ENCODE results near the gene ANO3.

DNA sequence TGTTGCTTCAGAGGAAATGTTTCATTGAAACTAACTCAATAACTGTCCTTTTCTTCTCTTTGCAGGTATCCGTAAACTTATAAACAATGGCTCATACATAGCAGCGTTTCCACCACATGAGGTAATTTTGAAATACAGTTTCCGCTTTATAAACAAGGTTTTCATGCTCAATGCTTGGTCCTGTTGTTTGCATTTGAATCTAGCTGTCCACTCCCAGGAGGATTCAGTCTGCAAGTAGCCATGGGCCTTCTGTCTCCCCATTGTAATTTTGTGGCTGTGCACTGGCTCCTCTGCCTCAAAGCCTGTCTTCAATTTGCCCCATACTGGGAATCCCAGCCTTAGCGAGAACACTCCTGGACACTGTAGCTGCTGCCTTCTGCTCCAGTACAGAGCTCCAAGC lies 205.4 kb downstream of the ANO3 start:
- TF ChIP-seq, protein P1, sequence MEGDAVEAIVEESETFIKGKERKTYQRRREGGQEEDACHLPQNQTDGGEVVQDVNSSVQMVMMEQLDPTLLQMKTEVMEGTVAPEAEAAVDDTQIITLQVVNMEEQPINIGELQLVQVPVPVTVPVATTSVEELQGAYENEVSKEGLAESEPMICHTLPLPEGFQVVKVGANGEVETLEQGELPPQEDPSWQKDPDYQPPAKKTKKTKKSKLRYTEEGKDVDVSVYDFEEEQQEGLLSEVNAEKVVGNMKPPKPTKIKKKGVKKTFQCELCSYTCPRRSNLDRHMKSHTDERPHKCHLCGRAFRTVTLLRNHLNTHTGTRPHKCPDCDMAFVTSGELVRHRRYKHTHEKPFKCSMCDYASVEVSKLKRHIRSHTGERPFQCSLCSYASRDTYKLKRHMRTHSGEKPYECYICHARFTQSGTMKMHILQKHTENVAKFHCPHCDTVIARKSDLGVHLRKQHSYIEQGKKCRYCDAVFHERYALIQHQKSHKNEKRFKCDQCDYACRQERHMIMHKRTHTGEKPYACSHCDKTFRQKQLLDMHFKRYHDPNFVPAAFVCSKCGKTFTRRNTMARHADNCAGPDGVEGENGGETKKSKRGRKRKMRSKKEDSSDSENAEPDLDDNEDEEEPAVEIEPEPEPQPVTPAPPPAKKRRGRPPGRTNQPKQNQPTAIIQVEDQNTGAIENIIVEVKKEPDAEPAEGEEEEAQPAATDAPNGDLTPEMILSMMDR (conservative IDR thresholded peaks at IDR 0.05; ENCODE audit: low read depth in 2 of 2): no peak
- TF ChIP-seq ZNF331 (CRISPR knock-in tag; IDR thresholded peaks at IDR 0.05; ENCODE audit: low read depth) (no peak), EZH2phosphoT487 (IDR thresholded peaks at IDR 0.05; ENCODE audit: unreplicated experiment) (no peak), ZNF114 (CRISPR knock-in tag; IDR thresholded peaks at IDR 0.05) (no peak), EZH2 (IDR thresholded peaks at IDR 0.05; ENCODE audit: low read depth, unreplicated experiment) (no peak), POLR2AphosphoS5 (IDR thresholded peaks at IDR 0.05; ENCODE audit: low read depth) (no peak), CREB1 (CRISPR knock-in tag; IDR thresholded peaks at IDR 0.05; ENCODE audit: low read depth) (no peak)
- TF ChIP-seq, protein P2, sequence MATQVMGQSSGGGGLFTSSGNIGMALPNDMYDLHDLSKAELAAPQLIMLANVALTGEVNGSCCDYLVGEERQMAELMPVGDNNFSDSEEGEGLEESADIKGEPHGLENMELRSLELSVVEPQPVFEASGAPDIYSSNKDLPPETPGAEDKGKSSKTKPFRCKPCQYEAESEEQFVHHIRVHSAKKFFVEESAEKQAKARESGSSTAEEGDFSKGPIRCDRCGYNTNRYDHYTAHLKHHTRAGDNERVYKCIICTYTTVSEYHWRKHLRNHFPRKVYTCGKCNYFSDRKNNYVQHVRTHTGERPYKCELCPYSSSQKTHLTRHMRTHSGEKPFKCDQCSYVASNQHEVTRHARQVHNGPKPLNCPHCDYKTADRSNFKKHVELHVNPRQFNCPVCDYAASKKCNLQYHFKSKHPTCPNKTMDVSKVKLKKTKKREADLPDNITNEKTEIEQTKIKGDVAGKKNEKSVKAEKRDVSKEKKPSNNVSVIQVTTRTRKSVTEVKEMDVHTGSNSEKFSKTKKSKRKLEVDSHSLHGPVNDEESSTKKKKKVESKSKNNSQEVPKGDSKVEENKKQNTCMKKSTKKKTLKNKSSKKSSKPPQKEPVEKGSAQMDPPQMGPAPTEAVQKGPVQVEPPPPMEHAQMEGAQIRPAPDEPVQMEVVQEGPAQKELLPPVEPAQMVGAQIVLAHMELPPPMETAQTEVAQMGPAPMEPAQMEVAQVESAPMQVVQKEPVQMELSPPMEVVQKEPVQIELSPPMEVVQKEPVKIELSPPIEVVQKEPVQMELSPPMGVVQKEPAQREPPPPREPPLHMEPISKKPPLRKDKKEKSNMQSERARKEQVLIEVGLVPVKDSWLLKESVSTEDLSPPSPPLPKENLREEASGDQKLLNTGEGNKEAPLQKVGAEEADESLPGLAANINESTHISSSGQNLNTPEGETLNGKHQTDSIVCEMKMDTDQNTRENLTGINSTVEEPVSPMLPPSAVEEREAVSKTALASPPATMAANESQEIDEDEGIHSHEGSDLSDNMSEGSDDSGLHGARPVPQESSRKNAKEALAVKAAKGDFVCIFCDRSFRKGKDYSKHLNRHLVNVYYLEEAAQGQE (IDR thresholded peaks at IDR 0.05; ENCODE audit: unreplicated experiment): no peak

All from GM23338 (cell line).